Measurements from ENCODE around the gene DNAJA1.

- TF ChIP-seq POLR2A (IDR thresholded peaks at IDR 0.05) (no peak), EP300 (IDR thresholded peaks at IDR 0.05; ENCODE audit: low read depth) (no peak), CTCF (IDR thresholded peaks at IDR 0.05) (no peak), POLR2AphosphoS5 (IDR thresholded peaks at IDR 0.05) (no peak)
Measured at GRCh38 chr9:32992595-32993238, 32.4 kb upstream of the DNAJA1 start.

Data from transverse colon (tissue), 4 donors.